BLaER1 treated with 17β-estradiol and CSF1 and Interleukin-3, amounts not matched to agents 10 nM and 100 nM (cell line): ENCODE data around the gene SPG7.

ENCODE experiments used
- H3K27ac ChIP-seq, 11 experiments: shearing (Covaris generic); formaldehyde crosslinking; 2 replicates each; pipeline ENCODE4 v1.8.1; 2022
- H3K27me3 ChIP-seq, 11 experiments: shearing (Covaris generic); formaldehyde crosslinking; 2 replicates each; pipeline ENCODE4 v1.8.1; 2022
- H3K36me3 ChIP-seq, 11 experiments: shearing (Covaris generic); formaldehyde crosslinking; 2 replicates each; pipeline ENCODE4 v1.8.1; 2022
- H3K4me1 ChIP-seq, 10 experiments: shearing (Covaris generic); formaldehyde crosslinking; 2 replicates each; pipeline ENCODE4 v1.8.1; 2022
- H3K4me2 ChIP-seq, 11 experiments: shearing (Covaris generic); formaldehyde crosslinking; 2 replicates each; pipeline ENCODE4 v1.8.1; 2022
- H3K4me3 ChIP-seq, 10 experiments: shearing (Covaris generic); formaldehyde crosslinking; 2 replicates each; pipeline ENCODE4 v1.8.1; 2022
- H3K9ac ChIP-seq, 11 experiments: shearing (Covaris generic); formaldehyde crosslinking; 2 replicates each; pipeline ENCODE4 v1.8.1; 2022
- H3K9me3 ChIP-seq, 11 experiments: shearing (Covaris generic); formaldehyde crosslinking; replicated peaks in 1 of 11; 2 replicates each; pipeline ENCODE4 v1.8.1; 2022
- H4K20me1 ChIP-seq, 11 experiments: shearing (Covaris generic); formaldehyde crosslinking; 2 replicates each; pipeline ENCODE4 v1.8.1; 2022
- Cebpa-rat ChIP-seq, 11 experiments: shearing (Covaris generic); IDR thresholded peaks; 2 replicates each; pipeline ENCODE4 v1.8.1; 2022

The SPG7 gene

GRCh38 chr16:89547860-89548259 is 39.7 kb downstream of the SPG7 start:
- H3K36me3 ChIP-seq: peaks cover 80 to 100% (median 92%) of the 10 kb centered on the region in 11 experiments
- TF ChIP-seq Cebpa-rat (IDR thresholded peaks at IDR 0.05): no peak
- H3K4me2 ChIP-seq: peak overlapping the region in 6 of 11 experiments; percentile 59 to 74 (median 68); a peak in 4 of 22 replicates

GRCh38 chr16:89548344-89549006 is 40.3 kb downstream of the SPG7 start:
- peaks cover 0 to 37% (median 19%) of the 10 kb centered on the region in 11 experiments; a peak in 16 of 22 replicates for H4K20me1 ChIP-seq
- H3K36me3 ChIP-seq: peaks cover 85 to 100% (median 95%) of the 10 kb centered on the region in 11 experiments
- H3K27ac ChIP-seq: peak overlapping the region in 8 of 11 experiments; percentile 26 to 64 (median 49); a peak in 12 of 22 replicates
- H3K4me2 ChIP-seq: peak overlapping the region; percentile 56 to 87 (median 70)
- H3K9me3 ChIP-seq: no peaks in the 10 kb centered on the region
- H3K4me3 ChIP-seq: no peak overlapping the region
- peaks cover 16 to 28% (median 24%) of the 10 kb centered on the region in 10 experiments for H3K4me1 ChIP-seq
- no peak for TF ChIP-seq Cebpa-rat (IDR thresholded peaks at IDR 0.05)
- H3K9ac ChIP-seq: peak overlapping the region; percentile 18 to 62 (median 38); a peak in 11 of 22 replicates
- H3K27me3 ChIP-seq: no peaks in the 10 kb centered on the region

More at GRCh38 chr16:89547860-89548259, 39.7 kb downstream of the SPG7 start:
- H4K20me1 ChIP-seq: peaks cover 0 to 37% (median 19%) of the 10 kb centered on the region in 11 experiments; a peak in 16 of 22 replicates
- no peaks in the 10 kb centered on the region for H3K9me3 ChIP-seq
- H3K27me3 ChIP-seq: no peaks in the 10 kb centered on the region
- H3K4me3 ChIP-seq: no peak overlapping the region
- peak overlapping the region in 1 of 11 experiments; percentile 57; a peak in 1 of 22 replicates for H3K9ac ChIP-seq
- H3K27ac ChIP-seq: no peak overlapping the region; a peak in 1 of 22 replicates
- peaks cover 16 to 28% (median 24%) of the 10 kb centered on the region in 10 experiments for H3K4me1 ChIP-seq

- H3K4me3 ChIP-seq: no peak overlapping the region
- H4K20me1 ChIP-seq: peaks cover 0 to 37% (median 19%) of the 10 kb centered on the region in 11 experiments; a peak in 16 of 22 replicates
- H3K9me3 ChIP-seq: no peaks in the 10 kb centered on the region
- peaks cover 84 to 100% (median 93%) of the 10 kb centered on the region in 11 experiments for H3K36me3 ChIP-seq
- H3K4me1 ChIP-seq: peaks cover 16 to 32% (median 24%) of the 10 kb centered on the region in 10 experiments
- H3K4me2 ChIP-seq: peak overlapping the region; percentile 56 to 87 (median 70)
- H3K27me3 ChIP-seq: no peaks in the 10 kb centered on the region
- H3K9ac ChIP-seq: peak overlapping the region; percentile 18 to 62 (median 39); a peak in 14 of 22 replicates
- peak overlapping the region in 8 of 11 experiments; percentile 26 to 64 (median 49); a peak in 13 of 22 replicates for H3K27ac ChIP-seq
- no peak for TF ChIP-seq Cebpa-rat (IDR thresholded peaks at IDR 0.05)
These were observed 41.0 kb downstream of the SPG7 start for GRCh38 chr16:89549007-89549700.

DNA sequence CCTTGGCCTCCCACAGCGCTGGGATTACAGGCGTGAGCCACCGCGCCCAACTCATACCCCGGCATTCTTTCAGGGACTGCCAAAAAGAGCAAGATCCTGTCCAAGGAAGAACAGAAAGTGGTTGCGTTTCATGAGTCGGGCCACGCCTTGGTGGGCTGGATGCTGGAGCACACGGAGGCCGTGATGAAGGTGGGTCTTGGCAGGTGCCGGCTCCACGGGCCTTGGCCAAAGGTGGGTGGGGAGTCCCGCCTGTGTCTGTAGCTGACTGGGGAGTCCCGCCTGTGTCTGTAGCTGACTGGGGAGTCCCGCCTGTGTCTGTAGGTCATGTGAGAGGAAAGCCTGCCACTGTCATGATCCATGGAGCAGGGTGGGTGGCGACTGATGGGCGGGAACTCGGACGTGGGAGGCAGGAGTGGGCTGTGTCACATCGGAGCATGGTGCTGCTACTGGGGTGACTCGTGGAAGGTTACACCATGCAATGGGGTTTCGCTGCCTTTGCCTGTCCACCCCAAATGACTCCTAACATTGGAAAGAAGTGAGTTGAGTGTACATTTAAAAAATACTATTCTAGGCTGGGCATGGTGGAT is 42.3 kb downstream of the SPG7 start:
- Histone ChIP-seq H3K27ac (peak overlapping the region in 2 of 11 experiments; percentile 63 to 64; a peak in 2 of 22 replicates), H3K4me3 (no peak overlapping the region), H3K36me3 (peaks cover 83 to 100% (median 93%) of the 10 kb centered on the region in 11 experiments), H3K4me2 (peak overlapping the region in 2 of 11 experiments; percentile 67 to 83; a peak in 3 of 22 replicates), H3K27me3 (no peaks in the 10 kb centered on the region), H3K4me1 (peaks cover 18 to 32% (median 25%) of the 10 kb centered on the region in 10 experiments), H3K9ac (no peak overlapping the region), H3K9me3 (no peaks in the 10 kb centered on the region), H4K20me1 (peaks cover 0 to 32% (median 19%) of the 10 kb centered on the region in 11 experiments; a peak in 16 of 22 replicates)
- TF ChIP-seq Cebpa-rat (IDR thresholded peaks at IDR 0.05): no peak

- Histone ChIP-seq H3K9ac (no peak overlapping the region; a peak in 1 of 22 replicates), H3K4me1 (peaks cover 36 to 46% (median 40%) of the 10 kb centered on the region in 10 experiments), H3K36me3 (peaks cover 73 to 91% (median 83%) of the 10 kb centered on the region in 11 experiments), H3K4me2 (no peak overlapping the region), H4K20me1 (peaks cover 0 to 29% (median 17%) of the 10 kb centered on the region in 11 experiments; a peak in 16 of 22 replicates), H3K9me3 (no peaks in the 10 kb centered on the region), H3K27ac (no peak overlapping the region), H3K27me3 (no peaks in the 10 kb centered on the region), H3K4me3 (no peak overlapping the region)
- no peak for TF ChIP-seq Cebpa-rat (IDR thresholded peaks at IDR 0.05)
These were observed 44.1 kb downstream of the SPG7 start for GRCh38 chr16:89552329-89552728.

- Histone ChIP-seq H3K4me2 (no peak overlapping the region), H3K9me3 (no peaks in the 10 kb centered on the region), H3K36me3 (peaks cover 68 to 86% (median 79%) of the 10 kb centered on the region in 11 experiments), H3K4me3 (no peak overlapping the region), H3K27me3 (no peaks in the 10 kb centered on the region), H3K4me1 (peaks cover 42 to 51% (median 45%) of the 10 kb centered on the region in 10 experiments), H4K20me1 (peaks cover 0 to 33% (median 16%) of the 10 kb centered on the region in 11 experiments; a peak in 16 of 22 replicates), H3K9ac (no peak overlapping the region; a peak in 1 of 22 replicates), H3K27ac (no peak overlapping the region)
- no peak for TF ChIP-seq Cebpa-rat (IDR thresholded peaks at IDR 0.05)
These were observed 44.7 kb downstream of the SPG7 start for GRCh38 chr16:89552913-89553312.

GRCh38 chr16:89553733-89554132 is 45.5 kb downstream of the SPG7 start:
- peaks cover 61 to 82% (median 72%) of the 10 kb centered on the region in 11 experiments for H3K36me3 ChIP-seq
- no peak for TF ChIP-seq Cebpa-rat (IDR thresholded peaks at IDR 0.05)
- H3K4me1 ChIP-seq: peaks cover 43 to 51% (median 45%) of the 10 kb centered on the region in 10 experiments
- peaks cover 0 to 25% (median 12%) of the 10 kb centered on the region in 11 experiments; a peak in 16 of 22 replicates for H4K20me1 ChIP-seq
- no peaks in the 10 kb centered on the region for H3K9me3 ChIP-seq
- peak overlapping the region in 1 of 11 experiments; percentile 5; a peak in 1 of 22 replicates for H3K9ac ChIP-seq
- no peak overlapping the region for H3K4me3 ChIP-seq
- no peaks in the 10 kb centered on the region for H3K27me3 ChIP-seq
- H3K27ac ChIP-seq: no peak overlapping the region
- no peak overlapping the region; a peak in 1 of 22 replicates for H3K4me2 ChIP-seq

DNA sequence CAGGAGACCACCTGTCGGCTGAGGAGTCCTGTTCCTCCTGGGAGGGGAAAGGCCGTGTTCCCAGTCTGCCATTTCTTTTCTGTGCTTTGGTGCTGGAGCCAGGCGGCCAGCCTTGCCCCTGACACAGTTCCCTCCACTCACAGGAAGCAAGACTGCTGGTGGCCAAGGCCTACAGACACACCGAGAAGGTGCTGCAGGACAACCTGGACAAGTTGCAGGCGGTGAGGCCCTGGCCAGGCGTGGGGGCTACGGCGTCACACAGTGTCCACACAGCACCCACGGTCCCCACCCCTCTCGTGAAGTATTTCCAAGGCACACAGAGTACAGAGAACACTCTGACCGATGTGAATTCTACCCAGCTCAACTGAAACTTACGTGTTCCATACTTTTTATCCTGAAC is 46.1 kb downstream of the SPG7 start:
- no peak for TF ChIP-seq Cebpa-rat (IDR thresholded peaks at IDR 0.05)
- Histone ChIP-seq H3K27ac (no peak overlapping the region), H3K4me1 (peaks cover 43 to 51% (median 45%) of the 10 kb centered on the region in 10 experiments), H3K36me3 (peaks cover 59 to 78% (median 70%) of the 10 kb centered on the region in 11 experiments), H3K9ac (no peak overlapping the region), H3K4me2 (no peak overlapping the region), H3K4me3 (no peak overlapping the region), H3K27me3 (no peaks in the 10 kb centered on the region), H4K20me1 (peaks cover 0 to 19% (median 6%) of the 10 kb centered on the region in 11 experiments; a peak in 12 of 22 replicates), H3K9me3 (no peaks in the 10 kb centered on the region)
